ENCODE measurements around the gene CIAO2B. TPM values are rescaled to one million over a fixed set of nuclear protein-coding genes. Genes with fewer than 3 reads are reported as not detected.

The CIAO2B gene
- total RNA-seq, 1 donor from 2014 or later = 55.5 TPM

GRCh38 chr16:66902648-66903543, 31.3 kb downstream of the CIAO2B start:
- Histone ChIP-seq H3K27me3 (no peaks in the 10 kb centered on the region), H3K79me2 (ENCODE audit: low read depth) (no peaks in the 10 kb centered on the region), H3F3A (ENCODE audit: low read depth) (no peaks in the 10 kb centered on the region), H3K27ac (no peak overlapping the region), H4K20me1 (ENCODE audit: low read depth) (no peaks in the 10 kb centered on the region), H3K9ac (no peak overlapping the region), H3K4me3 (no peak overlapping the region), H3K4me2 (no peak overlapping the region), H2AFZ (replicated peaks) (no peak overlapping the region), H3K9me3 (ENCODE audit: low read depth) (no peaks in the 10 kb centered on the region), H3K4me1 (no peaks in the 10 kb centered on the region), H3K36me3 (no peaks in the 10 kb centered on the region)
- Mint-ChIP-seq H3K27me3 (ENCODE audit: insufficient read depth, low read depth) (peaks cover 5% of the 10 kb centered on the region), H3K36me3 (no peaks in the 10 kb centered on the region), H3K9me3 (no peaks in the 10 kb centered on the region), H3K4me3 (no peak overlapping the region), H3K27ac (peak overlapping the region; percentile 86), H3K4me1 (peaks cover 39% of the 10 kb centered on the region)
- no peak for DNase-seq (ENCODE audit: low spot score)
- no peak for TF ChIP-seq CTCF (IDR thresholded peaks at IDR 0.05)
- TF ChIP-seq EZH2 (IDR thresholded peaks at IDR 0.05) = no peak
- no peak for TF ChIP-seq EZH2phosphoT487 (IDR thresholded peaks at IDR 0.05)

GRCh38 chr16:66901626-66902025, 32.6 kb downstream of the CIAO2B start:
- H3K36me3 Mint-ChIP-seq = no peaks in the 10 kb centered on the region
- H3K4me1 ChIP-seq = no peaks in the 10 kb centered on the region
- H3K4me3 Mint-ChIP-seq = no peak overlapping the region

GRCh38 chr16:66900721-66901441, 33.3 kb downstream of the CIAO2B start:
- Histone ChIP-seq H3K27me3 (no peaks in the 10 kb centered on the region), H3K27ac (no peak overlapping the region), H4K20me1 (ENCODE audit: low read depth) (no peaks in the 10 kb centered on the region), H3K9ac (no peak overlapping the region), H3K79me2 (ENCODE audit: low read depth) (no peaks in the 10 kb centered on the region), H3K4me2 (no peak overlapping the region), H3F3A (ENCODE audit: low read depth) (no peaks in the 10 kb centered on the region), H3K36me3 (no peaks in the 10 kb centered on the region), H2AFZ (replicated peaks) (no peak overlapping the region), H3K9me3 (ENCODE audit: low read depth) (no peaks in the 10 kb centered on the region), H3K4me3 (no peak overlapping the region), H3K4me1 (no peaks in the 10 kb centered on the region)
- peaks cover 32% of the 10 kb centered on the region for H3K4me1 Mint-ChIP-seq
- H3K4me3 Mint-ChIP-seq = peak overlapping the region; percentile 27
- no peak for DNase-seq (ENCODE audit: low spot score)
- peaks cover 5% of the 10 kb centered on the region for H3K27me3 Mint-ChIP-seq (ENCODE audit: insufficient read depth, low read depth)
- H3K9me3 Mint-ChIP-seq = no peaks in the 10 kb centered on the region
- H3K27ac Mint-ChIP-seq = peak overlapping the region; percentile 46
- TF ChIP-seq CTCF (IDR thresholded peaks at IDR 0.05) = no peak
- TF ChIP-seq EZH2phosphoT487 (IDR thresholded peaks at IDR 0.05) = no peak
- no peaks in the 10 kb centered on the region for H3K36me3 Mint-ChIP-seq

More at GRCh38 chr16:66901626-66902025, 32.6 kb downstream of the CIAO2B start:
- Histone ChIP-seq H3K36me3 (no peaks in the 10 kb centered on the region), H3K27ac (no peak overlapping the region), H3K79me2 (ENCODE audit: low read depth) (no peaks in the 10 kb centered on the region), H3K9me3 (ENCODE audit: low read depth) (no peaks in the 10 kb centered on the region), H4K20me1 (ENCODE audit: low read depth) (no peaks in the 10 kb centered on the region), H3K9ac (no peak overlapping the region), H3F3A (ENCODE audit: low read depth) (no peaks in the 10 kb centered on the region), H2AFZ (replicated peaks) (no peak overlapping the region), H3K4me2 (no peak overlapping the region), H3K27me3 (no peaks in the 10 kb centered on the region), H3K4me3 (no peak overlapping the region)
- no peak for TF ChIP-seq EZH2phosphoT487 (IDR thresholded peaks at IDR 0.05)
- TF ChIP-seq EZH2 (IDR thresholded peaks at IDR 0.05) = no peak
- TF ChIP-seq CTCF (IDR thresholded peaks at IDR 0.05) = no peak
- Mint-ChIP-seq H3K27ac (no peak overlapping the region), H3K9me3 (no peaks in the 10 kb centered on the region), H3K27me3 (ENCODE audit: insufficient read depth, low read depth) (peaks cover 5% of the 10 kb centered on the region), H3K4me1 (peaks cover 38% of the 10 kb centered on the region)
- no peak for DNase-seq (ENCODE audit: low spot score)
